B cell (primary cell): Measurements from ENCODE around the gene MEIS2. TPM values are rescaled to one million over a fixed set of nuclear protein-coding genes. Genes with fewer than 3 reads are reported as not detected.

Source experiments
- ATAC-seq: fragments of 200-7000 bp; cut with Tn5 transposase; one replicate; pipeline ENCODE4 v1.10.0; 2021; ENCODE audit warnings: low read depth, mild to moderate bottlenecking, moderate number of reproducible peaks, moderate library complexity
- CTCF ChIA-PET: fragments of 350-600 bp; sonication (Branson Sonifier 250); formaldehyde crosslinking; loops from one replicate; lab custom pipeline; 2021; ENCODE audit warnings: antibody characterized with exemption, inconsistent platforms; lab: Charles Lee
- POLR2A ChIA-PET: fragments of 350-600 bp; sonication (Branson Sonifier 250); formaldehyde crosslinking; loops from one replicate; lab custom pipeline; 2021; ENCODE audit warnings: antibody characterized with exemption; lab: Charles Lee
- DNase-seq: peaks from one replicate; pipeline ENCODE4 v3.0.0; 2013
- H2AFZ ChIP-seq: 2 replicates; pipeline ENCODE4 v1.6.1; 2012; ENCODE audit warnings: mild to moderate bottlenecking, low read depth, low read length; ENCODE audit not compliant: insufficient read depth, poor library complexity, severe bottlenecking
- H3K27ac ChIP-seq, 2 donors: 1 replicate in 1 of 2; 2 replicates in 1 of 2; pipeline ENCODE4 v1.5.1; 2012 to 2013; ENCODE audit warnings: low read length in 2 of 2, mild to moderate bottlenecking in 2 of 2, moderate library complexity in 1 of 2
- H3K27me3 ChIP-seq, 4 experiments: fragments of 200-600 bp in 1 of 4; sonication (generic) in 1 of 4; replicated peaks in 1 of 4; 1 replicate in 2 of 4; 2 replicates in 2 of 4; pipeline versions ENCODE4 v1.6.1 to v1.7.0; 2013 to 2016; ENCODE audit warnings: low read length in 3 of 4, mild to moderate bottlenecking in 2 of 4, mixed read lengths in 1 of 4, moderate library complexity in 1 of 4; ENCODE audit not compliant: insufficient read depth in 4 of 4, control insufficient read depth in 3 of 4; ENCODE audit errors: control extremely low read depth in 1 of 4
- H3K36me3 ChIP-seq, 2 experiments: replicated peaks in 1 of 2; 1 replicate in 1 of 2; 2 replicates in 1 of 2; pipeline versions ENCODE4 v1.6.1 to v1.7.1; 2013; ENCODE audit warnings: low read length in 1 of 2; ENCODE audit not compliant: insufficient read depth in 2 of 2, control insufficient read depth in 1 of 2; ENCODE audit errors: control extremely low read depth in 1 of 2, extremely low read depth in 1 of 2
- H3K4me1 ChIP-seq, 2 donors: fragments of 200-600 bp in 1 of 2; sonication (generic) in 1 of 2; 1 replicate in 1 of 2; 2 replicates in 1 of 2; pipeline versions ENCODE4 v1.5.1 to v1.6.1; 2013 to 2017; ENCODE audit warnings: low read length in 2 of 2; ENCODE audit not compliant: control insufficient read depth in 2 of 2, insufficient read depth in 2 of 2
- H3K4me2 ChIP-seq: replicated peaks from 2 replicates; pipeline ENCODE3; 2012; ENCODE audit warnings: mild to moderate bottlenecking, low read depth, low read length; ENCODE audit not compliant: poor library complexity, severe bottlenecking
- H3K4me3 ChIP-seq, 5 experiments: fragments of 200-600 bp in 1 of 5; sonication (generic) in 1 of 5; 1 replicate in 3 of 5; 2 replicates in 2 of 5; pipeline versions ENCODE4 v1.5.1 to v1.7.0; 2011 to 2016; ENCODE audit warnings: low read length in 4 of 5, mild to moderate bottlenecking in 4 of 5, low read depth in 2 of 5, control low read depth in 1 of 5, moderate library complexity in 1 of 5; ENCODE audit not compliant: insufficient read depth in 1 of 5; ENCODE audit errors: control extremely low read depth in 1 of 5, extremely low read depth in 1 of 5
- H3K79me2 ChIP-seq: fragments of 200-600 bp; sonication (generic); one replicate; pipeline ENCODE4 v1.6.0; 2016; ENCODE audit warnings: low read length; ENCODE audit not compliant: control insufficient read depth, insufficient read depth
- H3K9ac ChIP-seq: fragments of 200-600 bp; sonication (generic); 2 replicates; pipeline ENCODE4 v1.6.1; 2017; ENCODE audit warnings: mild to moderate bottlenecking, low read length, moderate library complexity
- H3K9me3 ChIP-seq, 3 donors: one replicate each; pipeline versions ENCODE4 v1.6.1 to v1.7.1; 2013; ENCODE audit warnings: low read length in 2 of 3; ENCODE audit not compliant: control insufficient read depth in 2 of 3, insufficient read depth in 1 of 3; ENCODE audit errors: control extremely low read depth in 1 of 3
- H4K20me1 ChIP-seq: 2 replicates; pipeline ENCODE4 v1.6.0; 2012; ENCODE audit warnings: mild to moderate bottlenecking, low read length; ENCODE audit not compliant: insufficient read depth, control insufficient read depth, poor library complexity, severe bottlenecking
- H3K27ac Mint-ChIP-seq: one replicate; pipeline ENCODE4 v1.8.0; 2021; ENCODE audit warnings: mixed read lengths
- H3K27me3 Mint-ChIP-seq: one replicate; pipeline ENCODE4 v1.8.0; 2021; ENCODE audit warnings: mixed read lengths
- H3K4me1 Mint-ChIP-seq: one replicate; pipeline ENCODE4 v1.8.0; 2021; ENCODE audit warnings: mixed read lengths
- H3K4me3 Mint-ChIP-seq: one replicate; pipeline ENCODE4 v1.8.0; 2021; ENCODE audit warnings: mixed read lengths
- H3K9me3 Mint-ChIP-seq: one replicate; pipeline ENCODE4 v1.8.0; 2022; ENCODE audit warnings: mixed read lengths; ENCODE audit not compliant: insufficient read depth
- EZH2 ChIP-seq: IDR thresholded peaks from 2 replicates; pipeline ENCODE4 v1.6.1; 2012; ENCODE audit warnings: borderline replicate concordance, low read depth, mild to moderate bottlenecking, moderate library complexity, low read length; ENCODE audit not compliant: insufficient read depth, poor library complexity, severe bottlenecking
- WGBS: methylation state at CpG from one replicate; pipeline ENCODE4 v1.1.5; 2013; ENCODE audit warnings: missing lambda C conversion rate; ENCODE audit not compliant: insufficient coverage; 5-methylcytosine and 5-hydroxymethylcytosine counted together
- intact Hi-C: fragments of 100-400 bp; cut with micrococcal nuclease; formaldehyde crosslinking; loops from one replicate; pipeline ENCODE4 v1.10.0; 2022
- polyA plus RNA-seq: library from polyadenylated mRNA; depleted of rRNA; stranded (reverse); fragments of >200 nt; gene quantifications from 2 replicates; pipeline ENCODE4 v1.2.3, GENCODE V29; 2012
- total RNA-seq, 2 donors: library from RNA; stranded (reverse); fragments of 120-200 nt in 1 of 2; gene quantifications; 1 replicate in 1 of 2; 2 replicates in 1 of 2; pipeline versions ENCODE4 v1.2.3 to v1.2.4, GENCODE V29; 2013 to 2022
- TF ChIP-seq, protein P1 (sequence below): fragments of 200-600 bp; IDR thresholded peaks from one replicate; pipeline ENCODE4 v1.8.0; 2022; ENCODE audit warnings: antibody characterized with exemption, mild to moderate bottlenecking

Gene MEIS2
- total and polyA plus RNA-seq, 2 donors (not counting 1 experiment from before 2014, with no cell fraction given), result 0.22 TPM; not detected in 1

DNA sequence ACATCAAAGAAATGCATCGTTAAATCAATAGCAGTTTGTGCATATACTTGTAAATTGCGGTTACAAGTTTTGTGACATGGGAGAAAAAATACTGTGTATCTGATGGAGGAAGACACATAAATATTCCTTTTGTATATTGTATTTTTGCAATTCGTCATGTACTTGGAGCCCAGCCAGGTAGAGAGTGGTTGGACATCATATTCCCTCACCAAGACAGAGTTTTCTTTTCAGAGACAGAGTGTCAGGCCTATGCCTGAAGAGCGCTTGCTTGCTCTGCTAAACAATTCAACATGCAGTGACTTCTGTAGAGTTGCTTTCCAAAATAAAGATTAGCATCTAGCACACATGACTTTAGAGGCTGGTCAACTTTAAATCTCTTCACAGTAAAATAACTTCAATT lies 24.8 kb upstream of the MEIS2 start:
- intact Hi-C loops, result no loop called here
- Histone ChIP-seq H3K27me3 (peaks cover 0 to 2% (median 0%) of the 10 kb centered on the region in 4 experiments), H3K36me3 (no peaks in the 10 kb centered on the region), H4K20me1 (no peaks in the 10 kb centered on the region), H2AFZ (no peak overlapping the region), H3K27ac (no peak overlapping the region), H3K4me2 (no peak overlapping the region), H3K9me3 (no peaks in the 10 kb centered on the region), H3K79me2 (no peaks in the 10 kb centered on the region), H3K4me1 (no peaks in the 10 kb centered on the region), H3K4me3 (no peak overlapping the region), H3K9ac (no peak overlapping the region)
- no peak for TF ChIP-seq EZH2
- TF ChIP-seq, protein P1, sequence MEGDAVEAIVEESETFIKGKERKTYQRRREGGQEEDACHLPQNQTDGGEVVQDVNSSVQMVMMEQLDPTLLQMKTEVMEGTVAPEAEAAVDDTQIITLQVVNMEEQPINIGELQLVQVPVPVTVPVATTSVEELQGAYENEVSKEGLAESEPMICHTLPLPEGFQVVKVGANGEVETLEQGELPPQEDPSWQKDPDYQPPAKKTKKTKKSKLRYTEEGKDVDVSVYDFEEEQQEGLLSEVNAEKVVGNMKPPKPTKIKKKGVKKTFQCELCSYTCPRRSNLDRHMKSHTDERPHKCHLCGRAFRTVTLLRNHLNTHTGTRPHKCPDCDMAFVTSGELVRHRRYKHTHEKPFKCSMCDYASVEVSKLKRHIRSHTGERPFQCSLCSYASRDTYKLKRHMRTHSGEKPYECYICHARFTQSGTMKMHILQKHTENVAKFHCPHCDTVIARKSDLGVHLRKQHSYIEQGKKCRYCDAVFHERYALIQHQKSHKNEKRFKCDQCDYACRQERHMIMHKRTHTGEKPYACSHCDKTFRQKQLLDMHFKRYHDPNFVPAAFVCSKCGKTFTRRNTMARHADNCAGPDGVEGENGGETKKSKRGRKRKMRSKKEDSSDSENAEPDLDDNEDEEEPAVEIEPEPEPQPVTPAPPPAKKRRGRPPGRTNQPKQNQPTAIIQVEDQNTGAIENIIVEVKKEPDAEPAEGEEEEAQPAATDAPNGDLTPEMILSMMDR, result no peak
- Mint-ChIP-seq H3K4me1 (no peaks in the 10 kb centered on the region), H3K9me3 (no peaks in the 10 kb centered on the region), H3K27me3 (peaks cover 8% of the 10 kb centered on the region), H3K27ac (no peak overlapping the region), H3K4me3 (no peak overlapping the region)
- WGBS, result 67% methylated on average over 1 of the region's 4 CpGs
- DNase-seq (no peak), ATAC-seq (no peak)
- CTCF ChIA-PET, result interaction anchor here (3.6 kb wide), 1 partner anchor 8 kb away, joined by 12 read pairs; no protein-coding TSS in a partner anchor
- POLR2A ChIA-PET, result no interaction called here

DNA sequence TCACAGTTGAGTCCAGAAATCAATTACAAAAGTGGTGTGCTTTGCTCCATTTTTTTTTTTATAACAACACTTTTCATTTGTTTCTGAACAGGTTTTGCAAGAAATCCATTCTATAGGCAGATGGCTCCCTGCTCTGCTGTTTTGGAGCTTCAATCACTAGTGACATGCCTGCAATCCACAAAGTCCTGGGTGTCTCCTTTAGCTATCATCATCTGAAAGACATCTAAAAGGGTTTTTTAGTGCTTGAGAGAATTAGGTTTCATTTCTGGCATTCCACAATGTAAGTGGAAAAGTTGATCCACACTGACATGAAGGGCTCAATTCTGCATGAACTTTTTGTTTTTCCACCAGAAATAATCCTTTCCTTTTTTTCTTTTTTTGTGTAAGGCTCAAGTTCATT lies 24.0 kb upstream of the MEIS2 start:
- Histone ChIP-seq H3K4me2 (no peak overlapping the region), H3K36me3 (no peaks in the 10 kb centered on the region), H3K9ac (no peak overlapping the region), H3K27me3 (peaks cover 0 to 2% (median 0%) of the 10 kb centered on the region in 4 experiments), H2AFZ (no peak overlapping the region), H3K27ac (no peak overlapping the region), H3K4me3 (no peak overlapping the region), H3K79me2 (no peaks in the 10 kb centered on the region), H4K20me1 (no peaks in the 10 kb centered on the region), H3K4me1 (no peaks in the 10 kb centered on the region), H3K9me3 (no peaks in the 10 kb centered on the region)
- no peak for TF ChIP-seq EZH2
- TF ChIP-seq, protein P1, result no peak
- intact Hi-C loops, result no loop called here
- H3K9me3 Mint-ChIP-seq, result no peaks in the 10 kb centered on the region
- no peaks in the 10 kb centered on the region for H3K4me1 Mint-ChIP-seq
- DNase-seq (no peak), ATAC-seq (no peak)
- ChIA-PET CTCF (interaction anchor here (3.6 kb wide), 1 partner anchor 9 kb away, joined by 12 read pairs; no protein-coding TSS in a partner anchor), POLR2A (no interaction called here)
- H3K4me3 Mint-ChIP-seq, result no peak overlapping the region
- H3K27me3 Mint-ChIP-seq, result peaks cover 8% of the 10 kb centered on the region
- no peak overlapping the region for H3K27ac Mint-ChIP-seq
